GM20000 (cell line): ENCODE data around the gene FMNL1.

Source experiments
- DNase-seq: peaks from one replicate; pipeline ENCODE4 v3.0.0; 2012; ENCODE audit warnings: low spot score
- TF ChIP-seq, protein P1 (sequence below): IDR thresholded peaks from 2 replicates; pipeline ENCODE4 v1.5.1; 2012; ENCODE audit warnings: mild to moderate bottlenecking, control low read depth; ENCODE audit errors: extremely low read depth, missing control alignments

Gene FMNL1

DNA sequence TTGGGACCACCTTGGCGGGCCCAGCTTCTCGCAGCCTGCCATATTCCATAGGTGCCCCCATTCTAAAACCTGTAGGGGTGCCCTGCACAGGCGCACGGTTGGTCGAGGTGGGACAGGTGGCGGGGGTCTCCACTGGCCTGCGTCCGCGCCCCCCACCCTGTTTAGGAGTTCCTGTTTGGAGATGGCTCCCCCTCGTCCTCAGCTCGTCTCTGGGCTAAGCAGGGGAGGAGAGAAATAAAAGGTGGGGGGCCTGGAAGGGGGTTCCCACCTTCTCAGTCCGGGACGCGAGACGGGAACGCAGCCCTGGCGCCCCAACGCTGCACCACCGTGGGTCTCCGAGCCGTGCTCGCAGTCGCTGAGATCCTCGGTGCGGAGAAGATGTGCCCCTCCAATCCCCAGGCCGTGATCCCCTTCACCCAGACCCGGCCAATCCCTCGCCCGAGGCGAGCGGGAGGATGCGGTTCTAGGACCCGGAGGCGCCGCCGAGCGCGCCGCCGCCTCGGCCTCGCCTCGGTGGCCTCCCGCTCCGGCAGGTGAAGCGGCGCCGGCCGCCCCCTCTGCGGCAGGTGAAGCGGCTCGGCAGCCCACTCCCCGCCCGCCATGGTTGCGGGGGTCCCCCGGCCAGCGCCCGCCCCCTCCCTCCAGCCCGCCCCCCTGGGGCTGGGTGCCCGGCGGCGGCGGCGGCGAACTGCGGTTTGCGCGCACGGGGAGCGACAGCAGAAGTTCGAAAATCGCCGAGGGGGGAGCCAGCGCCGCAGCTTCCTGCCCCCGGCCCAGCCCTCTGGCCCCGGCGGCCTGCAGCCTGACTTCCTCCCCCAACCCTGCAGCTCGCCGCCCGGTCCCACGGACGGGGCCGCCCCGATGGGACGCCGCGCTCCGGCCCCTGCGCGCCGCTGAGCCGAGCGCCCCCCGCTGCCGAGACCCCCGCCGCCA is at the start of gene FMNL1:
Gene FMNL1 (plus strand): TSS at position 805 of the 933 bp plus-strand sequence. CDS start 240 bp downstream, outside the sequence.
- TF ChIP-seq, protein P1, sequence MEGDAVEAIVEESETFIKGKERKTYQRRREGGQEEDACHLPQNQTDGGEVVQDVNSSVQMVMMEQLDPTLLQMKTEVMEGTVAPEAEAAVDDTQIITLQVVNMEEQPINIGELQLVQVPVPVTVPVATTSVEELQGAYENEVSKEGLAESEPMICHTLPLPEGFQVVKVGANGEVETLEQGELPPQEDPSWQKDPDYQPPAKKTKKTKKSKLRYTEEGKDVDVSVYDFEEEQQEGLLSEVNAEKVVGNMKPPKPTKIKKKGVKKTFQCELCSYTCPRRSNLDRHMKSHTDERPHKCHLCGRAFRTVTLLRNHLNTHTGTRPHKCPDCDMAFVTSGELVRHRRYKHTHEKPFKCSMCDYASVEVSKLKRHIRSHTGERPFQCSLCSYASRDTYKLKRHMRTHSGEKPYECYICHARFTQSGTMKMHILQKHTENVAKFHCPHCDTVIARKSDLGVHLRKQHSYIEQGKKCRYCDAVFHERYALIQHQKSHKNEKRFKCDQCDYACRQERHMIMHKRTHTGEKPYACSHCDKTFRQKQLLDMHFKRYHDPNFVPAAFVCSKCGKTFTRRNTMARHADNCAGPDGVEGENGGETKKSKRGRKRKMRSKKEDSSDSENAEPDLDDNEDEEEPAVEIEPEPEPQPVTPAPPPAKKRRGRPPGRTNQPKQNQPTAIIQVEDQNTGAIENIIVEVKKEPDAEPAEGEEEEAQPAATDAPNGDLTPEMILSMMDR, result no peak
- peak; percentile 87 for DNase-seq

DNA sequence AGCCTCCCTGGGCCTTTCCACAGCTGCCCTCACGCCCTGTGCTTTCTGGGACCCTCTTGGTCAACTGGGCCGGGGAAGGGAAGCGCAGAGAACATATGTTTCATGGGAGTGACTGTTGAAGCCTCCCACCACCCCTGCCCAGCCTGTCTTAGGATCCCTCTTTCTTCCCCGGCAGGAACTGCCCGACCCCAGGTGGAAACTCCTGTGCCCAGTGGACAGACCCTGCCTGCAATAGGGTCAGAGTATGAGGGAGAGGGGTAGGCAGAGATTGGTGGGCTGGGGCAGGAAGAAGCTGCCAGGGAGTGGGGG is 49.5 kb upstream of the FMNL1 start:
- TF ChIP-seq, protein P1, result no peak
- no peak for DNase-seq

DNA sequence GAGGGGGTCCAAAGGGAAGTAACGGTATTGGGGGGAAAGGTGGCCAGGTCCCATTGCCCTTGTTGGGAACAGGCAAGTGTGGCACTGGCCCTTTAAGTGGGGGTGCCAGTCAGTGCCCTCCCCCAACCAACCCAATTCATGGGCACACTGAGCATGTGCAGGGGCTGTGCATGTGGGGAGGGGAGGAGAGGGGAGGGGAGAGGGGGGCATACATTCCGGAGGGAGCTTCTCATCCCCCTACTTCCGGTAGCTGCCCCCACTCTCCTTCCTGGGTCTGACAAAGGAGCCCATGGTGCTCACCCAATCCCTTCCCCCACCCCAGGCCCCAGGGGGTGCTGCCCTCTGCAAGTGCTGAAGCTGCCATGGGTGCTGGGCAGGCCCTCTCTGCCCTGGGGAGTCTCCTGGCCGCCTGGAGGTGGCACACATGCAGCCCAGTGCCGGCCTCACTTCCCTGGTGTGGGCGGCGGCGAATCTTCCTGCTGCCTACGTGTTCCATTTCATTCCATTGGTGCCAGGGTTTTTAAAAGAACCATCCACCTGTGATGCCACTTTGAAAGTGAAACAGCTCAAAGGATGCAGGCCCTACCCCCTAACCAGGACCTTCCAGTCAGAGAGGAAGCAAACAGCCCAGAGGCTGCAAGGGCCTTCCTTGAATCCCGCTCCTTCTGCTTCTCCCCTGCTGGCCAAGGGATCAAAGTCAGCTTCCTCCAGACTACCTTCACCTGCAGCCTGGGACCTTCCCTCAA is 49.0 kb upstream of the FMNL1 start:
- peak; percentile 56 for DNase-seq
- TF ChIP-seq, protein P1, result no peak

- TF ChIP-seq, protein P1, result no peak
- DNase-seq, result no peak
Observed at GRCh38 chr17:45175759-45176115, 45.9 kb upstream of the FMNL1 start.

DNA sequence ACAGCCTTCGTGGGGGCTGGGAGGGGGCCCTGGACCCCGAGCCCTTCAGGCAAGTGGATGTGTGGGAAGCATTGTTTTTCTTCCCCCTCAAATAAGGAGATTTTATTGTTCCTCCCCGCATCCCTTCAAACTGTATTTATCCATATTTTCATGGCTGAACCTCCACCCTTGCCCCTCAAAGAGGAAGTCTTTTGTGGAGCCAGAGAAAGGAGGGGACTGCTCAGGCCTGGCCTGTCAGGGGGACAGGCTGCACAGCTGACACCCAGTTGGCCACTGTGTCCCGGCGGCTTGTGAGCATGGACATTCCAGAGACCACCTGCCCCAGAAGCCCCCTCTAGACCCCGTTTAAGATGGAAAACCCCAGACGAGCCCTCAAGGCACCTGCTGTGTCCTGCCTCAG is 44.1 kb upstream of the FMNL1 start:
- TF ChIP-seq, protein P1, result no peak
- DNase-seq, result no peak

DNA sequence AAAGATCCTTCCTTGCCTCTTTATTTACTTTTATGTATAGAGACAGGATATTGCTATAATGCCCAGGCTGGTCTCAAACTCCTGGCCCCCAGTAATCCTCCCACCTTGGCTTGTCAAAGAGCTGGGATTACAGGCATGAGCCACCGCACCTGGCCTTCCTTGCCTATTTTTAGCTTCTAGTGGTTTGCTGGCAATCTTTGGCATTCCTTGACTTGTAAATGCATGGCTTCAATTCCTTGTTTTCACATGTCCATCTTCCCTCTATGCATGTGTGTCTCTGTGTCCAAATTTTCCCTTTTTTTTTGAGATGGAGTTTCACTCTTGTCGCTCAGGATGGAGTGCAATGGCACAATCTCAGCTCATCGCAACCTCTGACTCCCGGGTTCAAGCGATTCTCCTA is 37.5 kb upstream of the FMNL1 start:
- no peak for DNase-seq
- TF ChIP-seq, protein P1, result no peak

- TF ChIP-seq, protein P1, result no peak
- DNase-seq, result no peak
Observed at GRCh38 chr17:45186801-45187354, 34.8 kb upstream of the FMNL1 start.
